ENCODE data around the gene LYPD1.

LYPD1 gene

GRCh38 chr2:132604561-132604960, 65.4 kb downstream of the LYPD1 start:
- Mint-ChIP-seq H3K27ac (no peak overlapping the region), H3K27me3 (ENCODE audit: low read depth) (no peaks in the 10 kb centered on the region), H3K36me3 (ENCODE audit: low read depth) (no peaks in the 10 kb centered on the region)

GRCh38 chr2:132599556-132599955, 70.4 kb downstream of the LYPD1 start:
- no peaks in the 10 kb centered on the region for H3K9me3 Mint-ChIP-seq
- H3K4me3 Mint-ChIP-seq = no peak overlapping the region
- H3K27me3 Mint-ChIP-seq (ENCODE audit: low read depth) = no peaks in the 10 kb centered on the region
- no peaks in the 10 kb centered on the region for H3K4me1 Mint-ChIP-seq (ENCODE audit: low read depth)
- H3K36me3 Mint-ChIP-seq (ENCODE audit: low read depth) = no peaks in the 10 kb centered on the region
- no peak overlapping the region for H3K27ac Mint-ChIP-seq

More at GRCh38 chr2:132604561-132604960, 65.4 kb downstream of the LYPD1 start:
- Mint-ChIP-seq H3K4me3 (no peak overlapping the region), H3K9me3 (no peaks in the 10 kb centered on the region), H3K4me1 (ENCODE audit: low read depth) (no peaks in the 10 kb centered on the region)

- no peak overlapping the region for H3K4me3 Mint-ChIP-seq
Observed at GRCh38 chr2:132598536-132598935, 71.5 kb downstream of the LYPD1 start.

GRCh38 chr2:132597831-132598230, 72.2 kb downstream of the LYPD1 start:
- no peak overlapping the region for H3K4me3 Mint-ChIP-seq
- H3K27ac Mint-ChIP-seq = no peak overlapping the region
- H3K4me1 Mint-ChIP-seq (ENCODE audit: low read depth) = no peaks in the 10 kb centered on the region

More at GRCh38 chr2:132598536-132598935, 71.5 kb downstream of the LYPD1 start:
- Mint-ChIP-seq H3K27ac (no peak overlapping the region), H3K4me1 (ENCODE audit: low read depth) (no peaks in the 10 kb centered on the region), H3K9me3 (no peaks in the 10 kb centered on the region), H3K36me3 (ENCODE audit: low read depth) (no peaks in the 10 kb centered on the region), H3K27me3 (ENCODE audit: low read depth) (no peaks in the 10 kb centered on the region)

GRCh38 chr2:132597166-132597565, 72.8 kb downstream of the LYPD1 start:
- Mint-ChIP-seq H3K4me3 (no peak overlapping the region), H3K27ac (no peak overlapping the region), H3K9me3 (peaks cover 2% of the 10 kb centered on the region), H3K27me3 (ENCODE audit: low read depth) (no peaks in the 10 kb centered on the region), H3K4me1 (ENCODE audit: low read depth) (no peaks in the 10 kb centered on the region), H3K36me3 (ENCODE audit: low read depth) (no peaks in the 10 kb centered on the region)

More at GRCh38 chr2:132597831-132598230, 72.2 kb downstream of the LYPD1 start:
- Mint-ChIP-seq H3K9me3 (no peaks in the 10 kb centered on the region), H3K36me3 (ENCODE audit: low read depth) (no peaks in the 10 kb centered on the region), H3K27me3 (ENCODE audit: low read depth) (no peaks in the 10 kb centered on the region)

- Mint-ChIP-seq H3K36me3 (ENCODE audit: low read depth) (no peaks in the 10 kb centered on the region), H3K27me3 (ENCODE audit: low read depth) (no peaks in the 10 kb centered on the region), H3K4me3 (no peak overlapping the region), H3K27ac (no peak overlapping the region), H3K4me1 (ENCODE audit: low read depth) (no peaks in the 10 kb centered on the region), H3K9me3 (peaks cover 6% of the 10 kb centered on the region)
Observed at GRCh38 chr2:132595693-132596092, 74.3 kb downstream of the LYPD1 start.

GRCh38 chr2:132595186-132595585, 74.8 kb downstream of the LYPD1 start:
- Mint-ChIP-seq H3K9me3 (peaks cover 6% of the 10 kb centered on the region), H3K4me3 (no peak overlapping the region), H3K27me3 (ENCODE audit: low read depth) (no peaks in the 10 kb centered on the region), H3K4me1 (ENCODE audit: low read depth) (no peaks in the 10 kb centered on the region), H3K27ac (no peak overlapping the region), H3K36me3 (ENCODE audit: low read depth) (no peaks in the 10 kb centered on the region)

All from T-helper 1 cell treated with Interleukin-12 subunit alpha and Interleukin-12 subunit beta and Interleukin-4 antibody, amounts not matched to agents 30 μg/mL and 1 μg/mL, for 36 hours (primary cell).